Hepatocyte (in vitro differentiated cells): ENCODE measurements around the gene EFNB2. TPM values are rescaled to one million over a fixed set of nuclear protein-coding genes. Genes with fewer than 3 reads are reported as not detected.

ENCODE experiments used
- DNase-seq: peaks from one replicate; pipeline ENCODE4 v3.0.0-alpha.2; 2016; ENCODE audit warnings: low spot score
- H2AFZ ChIP-seq: fragments of 200-600 bp; sonication (generic); 2 replicates; pipeline ENCODE4 v1.6.0; 2016; ENCODE audit warnings: antibody characterized with exemption, mild to moderate bottlenecking
- H3K27ac ChIP-seq: fragments of 200-600 bp; sonication (generic); 2 replicates; pipeline ENCODE4 v1.5.1; 2016; ENCODE audit warnings: mild to moderate bottlenecking
- H3K27me3 ChIP-seq: fragments of 200-600 bp; sonication (generic); 2 replicates; pipeline ENCODE4 v1.6.1; 2016
- H3K36me3 ChIP-seq: fragments of 200-600 bp; sonication (generic); replicated peaks from 2 replicates; pipeline ENCODE4 v1.5.1; 2016; ENCODE audit warnings: low read depth; ENCODE audit not compliant: insufficient read depth
- H3K4me1 ChIP-seq: fragments of 200-600 bp; sonication (generic); 2 replicates; pipeline ENCODE4 v1.5.1; 2016; ENCODE audit warnings: mild to moderate bottlenecking, moderate library complexity; ENCODE audit not compliant: insufficient read depth
- H3K4me2 ChIP-seq: fragments of 200-600 bp; sonication (generic); 2 replicates; pipeline ENCODE4 v1.6.0; 2016
- H3K4me3 ChIP-seq: fragments of 200-600 bp; sonication (generic); 2 replicates; pipeline ENCODE4 v1.5.1; 2016; ENCODE audit warnings: mild to moderate bottlenecking
- H3K79me2 ChIP-seq: fragments of 200-600 bp; sonication (generic); 2 replicates; pipeline ENCODE4 v1.6.0; 2017; ENCODE audit warnings: mild to moderate bottlenecking
- H3K9me2 ChIP-seq: fragments of 200-600 bp; sonication (generic); replicated peaks from 2 replicates; pipeline ENCODE4 v1.6.0; 2017; ENCODE audit warnings: mild to moderate bottlenecking; ENCODE audit not compliant: insufficient read depth
- H3K9me3 ChIP-seq: fragments of 200-600 bp; sonication (generic); 2 replicates; pipeline ENCODE4 v1.5.1; 2016; ENCODE audit warnings: low read depth, mild to moderate bottlenecking
- H4K20me1 ChIP-seq: fragments of 200-600 bp; sonication (generic); 2 replicates; pipeline ENCODE4 v1.6.0; 2016; ENCODE audit warnings: mild to moderate bottlenecking; ENCODE audit not compliant: insufficient read depth, poor library complexity, severe bottlenecking
- EZH2 ChIP-seq: fragments of 200-600 bp; sonication (generic); IDR thresholded peaks from 2 replicates; pipeline ENCODE4 v1.6.1; 2016; ENCODE audit warnings: antibody characterized with exemption, mild to moderate bottlenecking, borderline replicate concordance
- EZH2phosphoT487 ChIP-seq: fragments of 200-600 bp; sonication (generic); IDR thresholded peaks from one replicate; pipeline ENCODE4 v1.6.1; 2018; ENCODE audit warnings: antibody characterized with exemption, mild to moderate bottlenecking, low read depth, moderate library complexity; ENCODE audit not compliant: unreplicated experiment, severe bottlenecking
- WGBS: methylation state at CpG from one replicate; pipeline ENCODE4 v1.1.6; 2016; ENCODE audit warnings: low lambda C conversion rate; ENCODE audit errors: missing lambda C conversion rate; 5-methylcytosine and 5-hydroxymethylcytosine counted together
- polyA plus RNA-seq: library from polyadenylated mRNA; unstranded; fragments of >200 nt; fragmentation: Nextera tagmentation; extraction: Ambion mirVana; gene quantifications from 2 replicates; pipeline ENCODE4 v1.2.1, GENCODE V29; 2016
- total RNA-seq: library from RNA; depleted of rRNA; stranded (reverse); fragments of >200 nt; gene quantifications from 2 replicates; pipeline ENCODE4 v1.2.3, GENCODE V29; 2014
- TF ChIP-seq, protein P1 (sequence below): fragments of 200-600 bp; sonication (generic); IDR thresholded peaks from 2 replicates; pipeline ENCODE4 v1.5.1; 2016; ENCODE audit warnings: antibody characterized with exemption, mild to moderate bottlenecking; ENCODE audit not compliant: poor library complexity

EFNB2 gene
- total and polyA plus RNA-seq, 2 experiments from 2014 or later, result 62.4 to 63.3 TPM

GRCh38 chr13:106455777-106456176 lies 79.7 kb downstream of the EFNB2 start:
- no peak overlapping the region for H3K27ac ChIP-seq
- H3K27me3 ChIP-seq, result no peaks in the 10 kb centered on the region
- H3K36me3 ChIP-seq, result no peaks in the 10 kb centered on the region
- H2AFZ ChIP-seq, result no peak overlapping the region
- TF ChIP-seq, protein P1, sequence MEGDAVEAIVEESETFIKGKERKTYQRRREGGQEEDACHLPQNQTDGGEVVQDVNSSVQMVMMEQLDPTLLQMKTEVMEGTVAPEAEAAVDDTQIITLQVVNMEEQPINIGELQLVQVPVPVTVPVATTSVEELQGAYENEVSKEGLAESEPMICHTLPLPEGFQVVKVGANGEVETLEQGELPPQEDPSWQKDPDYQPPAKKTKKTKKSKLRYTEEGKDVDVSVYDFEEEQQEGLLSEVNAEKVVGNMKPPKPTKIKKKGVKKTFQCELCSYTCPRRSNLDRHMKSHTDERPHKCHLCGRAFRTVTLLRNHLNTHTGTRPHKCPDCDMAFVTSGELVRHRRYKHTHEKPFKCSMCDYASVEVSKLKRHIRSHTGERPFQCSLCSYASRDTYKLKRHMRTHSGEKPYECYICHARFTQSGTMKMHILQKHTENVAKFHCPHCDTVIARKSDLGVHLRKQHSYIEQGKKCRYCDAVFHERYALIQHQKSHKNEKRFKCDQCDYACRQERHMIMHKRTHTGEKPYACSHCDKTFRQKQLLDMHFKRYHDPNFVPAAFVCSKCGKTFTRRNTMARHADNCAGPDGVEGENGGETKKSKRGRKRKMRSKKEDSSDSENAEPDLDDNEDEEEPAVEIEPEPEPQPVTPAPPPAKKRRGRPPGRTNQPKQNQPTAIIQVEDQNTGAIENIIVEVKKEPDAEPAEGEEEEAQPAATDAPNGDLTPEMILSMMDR, result no peak
- TF ChIP-seq EZH2 (no peak), EZH2phosphoT487 (no peak)
- WGBS, result 79% methylated on average over 3 of the region's 3 CpGs
- no peak overlapping the region for H3K4me2 ChIP-seq
- no peaks in the 10 kb centered on the region for H4K20me1 ChIP-seq
- H3K4me1 ChIP-seq, result no peaks in the 10 kb centered on the region
- H3K9me2 ChIP-seq, result no peaks in the 10 kb centered on the region
- H3K79me2 ChIP-seq, result no peaks in the 10 kb centered on the region
- H3K4me3 ChIP-seq, result no peak overlapping the region
- no peak for DNase-seq
- no peaks in the 10 kb centered on the region for H3K9me3 ChIP-seq

DNA sequence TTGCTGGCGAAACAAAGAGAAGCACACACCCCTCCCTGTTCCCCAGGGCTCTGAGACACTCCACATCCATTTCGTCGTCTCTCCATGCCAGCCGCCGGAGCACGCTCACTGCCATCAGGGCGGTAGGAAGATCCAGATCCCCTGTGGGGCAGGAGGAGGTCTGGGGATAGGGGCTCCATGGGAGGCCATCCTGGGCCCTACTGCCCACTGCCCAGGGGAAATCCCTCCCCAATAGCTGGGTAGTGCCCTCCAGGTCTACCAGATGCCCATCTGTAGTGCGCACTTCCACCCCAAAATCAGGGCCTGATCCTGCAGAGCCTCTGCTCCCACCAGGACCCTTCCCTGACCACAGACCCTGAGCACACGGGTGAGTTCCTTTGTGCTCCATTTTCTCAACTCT lies 80.3 kb downstream of the EFNB2 start:
- Histone ChIP-seq H3K4me1 (no peaks in the 10 kb centered on the region), H3K27ac (no peak overlapping the region), H3K79me2 (no peaks in the 10 kb centered on the region), H3K4me2 (no peak overlapping the region), H2AFZ (no peak overlapping the region), H3K27me3 (no peaks in the 10 kb centered on the region), H4K20me1 (no peaks in the 10 kb centered on the region), H3K36me3 (no peaks in the 10 kb centered on the region), H3K4me3 (no peak overlapping the region), H3K9me2 (no peaks in the 10 kb centered on the region), H3K9me3 (no peaks in the 10 kb centered on the region)
- 96% methylated on average over 9 of the region's 9 CpGs for whole genome bisulfite sequencing
- no peak for DNase-seq
- TF ChIP-seq, protein P1, result no peak
- TF ChIP-seq EZH2phosphoT487, result no peak
- TF ChIP-seq EZH2, result no peak

DNA sequence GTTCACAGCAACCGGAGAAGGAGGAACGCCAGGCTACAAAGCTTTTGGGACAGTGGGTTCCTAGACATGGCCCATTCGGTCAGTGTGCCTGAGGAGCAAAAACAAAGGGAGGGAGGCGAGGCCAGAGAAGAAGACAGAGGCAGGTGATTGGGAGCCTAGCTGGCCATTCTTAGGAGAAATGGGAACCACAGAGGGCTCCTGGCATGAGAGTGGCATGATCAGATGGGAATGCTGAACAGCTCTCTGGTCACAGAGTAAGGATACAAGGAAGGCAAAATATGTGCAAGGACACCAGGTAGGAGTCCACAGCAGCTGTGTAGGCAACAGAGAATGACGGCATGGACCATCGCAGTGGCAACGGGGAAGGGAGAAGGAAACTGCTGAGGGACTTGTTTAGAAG lies 82.4 kb downstream of the EFNB2 start:
- no peaks in the 10 kb centered on the region for H3K27me3 ChIP-seq
- H3K27ac ChIP-seq, result no peak overlapping the region
- no peaks in the 10 kb centered on the region for H4K20me1 ChIP-seq
- H3K4me1 ChIP-seq, result no peaks in the 10 kb centered on the region
- no peaks in the 10 kb centered on the region for H3K9me2 ChIP-seq
- no peaks in the 10 kb centered on the region for H3K79me2 ChIP-seq
- 99% methylated on average over 7 of the region's 7 CpGs for WGBS
- no peak overlapping the region for H3K4me3 ChIP-seq
- no peak for DNase-seq
- no peak for TF ChIP-seq EZH2
- TF ChIP-seq, protein P1, result no peak
- TF ChIP-seq EZH2phosphoT487, result no peak
- no peaks in the 10 kb centered on the region for H3K9me3 ChIP-seq
- no peaks in the 10 kb centered on the region for H3K36me3 ChIP-seq
- H2AFZ ChIP-seq, result no peak overlapping the region
- no peak overlapping the region for H3K4me2 ChIP-seq

DNA sequence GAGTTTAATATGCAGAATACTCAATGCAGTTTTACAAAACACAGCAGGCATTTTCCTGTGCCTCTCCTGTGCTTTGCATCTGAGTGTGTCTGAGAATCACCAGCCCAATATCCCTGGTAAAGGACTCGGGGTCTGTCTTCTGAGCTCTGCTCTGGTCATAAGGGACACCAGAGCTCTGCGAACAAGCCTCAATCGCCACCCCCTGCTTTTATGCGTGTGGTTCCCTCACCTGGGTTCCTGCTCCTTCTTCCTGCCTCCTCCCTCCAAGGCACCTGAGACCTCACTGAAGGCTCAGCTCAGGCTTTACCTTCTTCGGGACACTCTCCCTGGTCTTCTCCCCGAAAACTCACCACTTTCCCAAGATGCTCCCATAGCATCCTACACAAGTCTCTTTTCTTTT lies 84.5 kb downstream of the EFNB2 start:
- H2AFZ ChIP-seq, result no peak overlapping the region
- no peaks in the 10 kb centered on the region for H3K79me2 ChIP-seq
- H3K4me2 ChIP-seq, result no peak overlapping the region
- WGBS, result 94% methylated on average over 6 of the region's 6 CpGs
- H4K20me1 ChIP-seq, result no peaks in the 10 kb centered on the region
- H3K4me1 ChIP-seq, result no peaks in the 10 kb centered on the region
- TF ChIP-seq EZH2phosphoT487, result no peak
- no peak for TF ChIP-seq EZH2
- TF ChIP-seq, protein P1, result no peak
- no peaks in the 10 kb centered on the region for H3K27me3 ChIP-seq
- H3K27ac ChIP-seq, result no peak overlapping the region
- H3K9me2 ChIP-seq, result no peaks in the 10 kb centered on the region
- no peaks in the 10 kb centered on the region for H3K9me3 ChIP-seq
- DNase-seq, result no peak
- H3K4me3 ChIP-seq, result no peak overlapping the region
- no peaks in the 10 kb centered on the region for H3K36me3 ChIP-seq
